Lower lobe of right lung (tissue), 2 donors: ENCODE results near the gene MACROD1. TPM values are rescaled to one million over a fixed set of nuclear protein-coding genes. Genes with fewer than 3 reads are reported as not detected.

ENCODE experiments used
- ATAC-seq, 2 donors: fragments of 200-7000 bp; cut with Tn5 transposase; one replicate each; pipeline ENCODE4 v1.9.1; 2020 to 2022; ENCODE audit warnings: mild to moderate bottlenecking in 2 of 2, moderate library complexity in 2 of 2
- DNase-seq: peaks from one replicate; pipeline ENCODE4 v3.0.0-alpha.2; 2020
- H3K27ac ChIP-seq: fragments of 200-600 bp; one replicate; pipeline ENCODE4 v1.8.0; 2022
- H3K27me3 ChIP-seq: fragments of 200-600 bp; one replicate; pipeline ENCODE4 v1.8.0; 2022; ENCODE audit warnings: low read depth
- H3K36me3 ChIP-seq: fragments of 200-600 bp; one replicate; pipeline ENCODE4 v1.8.0; 2022; ENCODE audit warnings: mild to moderate bottlenecking
- H3K4me1 ChIP-seq: fragments of 200-600 bp; one replicate; pipeline ENCODE4 v1.8.0; 2022
- H3K4me3 ChIP-seq: fragments of 200-600 bp; one replicate; pipeline ENCODE4 v1.8.0; 2022; ENCODE audit warnings: mild to moderate bottlenecking
- H3K9me3 ChIP-seq: fragments of 200-600 bp; one replicate; pipeline ENCODE4 v1.8.0; 2022
- intact Hi-C: fragments of 100-400 bp; cut with DNase I; formaldehyde crosslinking; loops from one replicate; pipeline ENCODE4 v1.11.0; 2022
- total RNA-seq: library from RNA; stranded (reverse); fragmentation: NEBNext Ultra II Directional; extraction: Animal tissue kit (Norgen Biotek cat#: 25700); gene quantifications from one replicate; pipeline ENCODE4 v1.2.1, GENCODE V29; 2021
- TF ChIP-seq, protein P1 (sequence below): fragments of 200-600 bp; IDR thresholded peaks from one replicate; pipeline ENCODE4 v1.8.0; 2022; ENCODE audit warnings: antibody characterized with exemption, mild to moderate bottlenecking
- donor health status: DM: no; HTN: yes; CAD: no; lungs with severe emphysema.

The MACROD1 gene
- total RNA-seq, 1 donor from 2014 or later = 15.0 TPM

DNA sequence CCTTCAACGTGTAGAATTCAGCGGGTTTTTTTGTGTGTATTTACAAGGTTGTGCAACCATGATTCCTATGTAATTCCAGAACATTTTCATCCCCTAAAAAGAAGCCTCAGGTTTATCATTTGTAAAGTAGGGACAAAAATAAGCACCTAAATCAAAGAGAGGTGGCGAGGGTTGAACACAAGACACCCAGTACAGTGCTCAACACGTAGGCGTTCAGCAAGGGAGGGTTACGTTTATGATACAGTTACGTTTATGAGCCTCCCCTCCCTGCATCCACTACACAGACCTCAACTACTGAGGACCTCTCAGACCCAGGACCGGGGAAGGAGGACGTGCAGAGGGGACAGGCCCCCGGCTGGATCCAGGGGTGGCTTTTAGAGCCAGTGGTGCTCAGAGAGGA is 85.5 kb downstream of the MACROD1 start:
- Histone ChIP-seq H3K27me3 (no peaks in the 10 kb centered on the region), H3K36me3 (no peaks in the 10 kb centered on the region), H3K4me3 (no peak overlapping the region), H3K27ac (no peak overlapping the region), H3K4me1 (no peaks in the 10 kb centered on the region), H3K9me3 (no peaks in the 10 kb centered on the region)
- intact Hi-C loops = no loop called here
- ATAC-seq (no peak), DNase-seq (no peak)
- TF ChIP-seq, protein P1, sequence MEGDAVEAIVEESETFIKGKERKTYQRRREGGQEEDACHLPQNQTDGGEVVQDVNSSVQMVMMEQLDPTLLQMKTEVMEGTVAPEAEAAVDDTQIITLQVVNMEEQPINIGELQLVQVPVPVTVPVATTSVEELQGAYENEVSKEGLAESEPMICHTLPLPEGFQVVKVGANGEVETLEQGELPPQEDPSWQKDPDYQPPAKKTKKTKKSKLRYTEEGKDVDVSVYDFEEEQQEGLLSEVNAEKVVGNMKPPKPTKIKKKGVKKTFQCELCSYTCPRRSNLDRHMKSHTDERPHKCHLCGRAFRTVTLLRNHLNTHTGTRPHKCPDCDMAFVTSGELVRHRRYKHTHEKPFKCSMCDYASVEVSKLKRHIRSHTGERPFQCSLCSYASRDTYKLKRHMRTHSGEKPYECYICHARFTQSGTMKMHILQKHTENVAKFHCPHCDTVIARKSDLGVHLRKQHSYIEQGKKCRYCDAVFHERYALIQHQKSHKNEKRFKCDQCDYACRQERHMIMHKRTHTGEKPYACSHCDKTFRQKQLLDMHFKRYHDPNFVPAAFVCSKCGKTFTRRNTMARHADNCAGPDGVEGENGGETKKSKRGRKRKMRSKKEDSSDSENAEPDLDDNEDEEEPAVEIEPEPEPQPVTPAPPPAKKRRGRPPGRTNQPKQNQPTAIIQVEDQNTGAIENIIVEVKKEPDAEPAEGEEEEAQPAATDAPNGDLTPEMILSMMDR = no peak

DNA sequence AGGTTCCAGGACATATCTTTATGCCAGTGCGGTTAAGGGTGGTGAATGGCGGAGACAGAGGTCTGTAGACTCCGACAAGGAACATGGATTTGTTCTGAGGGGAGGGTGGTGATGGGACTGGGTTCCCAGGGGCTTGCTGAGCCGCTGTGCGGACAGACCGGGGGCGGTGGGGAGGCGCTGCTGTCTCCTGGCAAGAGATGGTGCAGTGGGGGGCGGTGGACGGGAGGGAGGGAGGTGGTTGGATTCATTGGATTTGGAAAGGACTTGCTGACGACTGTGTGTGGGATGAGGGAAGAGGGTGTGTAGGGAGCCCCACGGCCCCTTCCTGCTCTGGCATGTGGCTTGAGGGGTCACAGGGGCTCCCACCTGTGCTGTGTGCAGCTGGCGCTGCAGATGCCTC is 87.0 kb downstream of the MACROD1 start:
- Histone ChIP-seq H3K27ac (no peak overlapping the region), H3K4me1 (no peaks in the 10 kb centered on the region), H3K36me3 (no peaks in the 10 kb centered on the region), H3K4me3 (no peak overlapping the region), H3K27me3 (no peaks in the 10 kb centered on the region), H3K9me3 (no peaks in the 10 kb centered on the region)
- intact Hi-C loops = no loop called here
- TF ChIP-seq, protein P1 = no peak
- ATAC-seq (no peak), DNase-seq (no peak)

DNA sequence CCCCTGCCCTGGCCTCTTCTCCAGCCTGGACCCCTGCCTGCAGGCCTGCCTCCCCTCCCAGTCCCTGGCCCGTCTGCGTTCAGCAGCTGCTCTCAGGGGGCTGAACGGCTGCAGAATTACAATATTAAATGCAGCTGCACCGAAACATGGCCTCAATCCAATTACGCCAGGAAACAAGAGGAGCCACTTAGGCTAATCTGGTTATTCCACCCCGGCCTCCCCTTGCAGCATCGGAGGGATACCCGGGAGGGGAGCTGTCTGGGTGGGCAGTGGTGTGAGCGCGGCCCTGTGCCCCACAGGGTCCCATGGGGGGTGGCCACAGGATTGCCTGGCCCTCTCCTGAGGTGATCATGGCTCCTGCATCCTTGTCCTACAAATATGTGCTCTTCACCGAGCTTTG is 87.6 kb downstream of the MACROD1 start:
- intact Hi-C loops = no loop called here
- TF ChIP-seq, protein P1 = no peak
- Histone ChIP-seq H3K27me3 (no peaks in the 10 kb centered on the region), H3K27ac (no peak overlapping the region), H3K9me3 (no peaks in the 10 kb centered on the region), H3K4me3 (no peak overlapping the region), H3K36me3 (no peaks in the 10 kb centered on the region), H3K4me1 (no peaks in the 10 kb centered on the region)
- DNase-seq (no peak), ATAC-seq (no peak)

DNA sequence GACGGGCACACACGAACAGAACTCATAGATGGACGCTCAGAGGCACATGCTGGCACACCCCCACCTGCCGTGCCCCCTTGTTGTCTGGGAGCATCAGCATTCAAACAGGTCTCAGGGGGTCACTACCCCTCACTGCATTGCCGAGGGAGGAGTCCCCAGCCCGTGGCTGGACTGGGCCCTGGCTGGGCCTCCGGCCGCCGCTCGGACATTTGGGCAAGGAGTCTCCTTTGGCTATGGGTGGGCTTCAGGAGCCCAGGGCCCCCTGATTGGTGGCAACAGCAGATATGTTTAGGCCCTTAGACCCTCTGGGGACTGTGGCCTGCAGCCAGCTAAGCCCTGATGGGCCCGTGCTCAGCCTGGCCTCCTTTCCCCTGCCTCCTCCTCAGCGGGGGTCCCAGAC is 88.3 kb downstream of the MACROD1 start:
- H3K4me3 ChIP-seq = no peak overlapping the region
- TF ChIP-seq, protein P1 = no peak
- no peaks in the 10 kb centered on the region for H3K4me1 ChIP-seq
- H3K27me3 ChIP-seq = no peaks in the 10 kb centered on the region
- DNase-seq (no peak), ATAC-seq (no peak)
- no peak overlapping the region for H3K27ac ChIP-seq
- no peaks in the 10 kb centered on the region for H3K36me3 ChIP-seq
- intact Hi-C loops = no loop called here
- no peaks in the 10 kb centered on the region for H3K9me3 ChIP-seq

DNA sequence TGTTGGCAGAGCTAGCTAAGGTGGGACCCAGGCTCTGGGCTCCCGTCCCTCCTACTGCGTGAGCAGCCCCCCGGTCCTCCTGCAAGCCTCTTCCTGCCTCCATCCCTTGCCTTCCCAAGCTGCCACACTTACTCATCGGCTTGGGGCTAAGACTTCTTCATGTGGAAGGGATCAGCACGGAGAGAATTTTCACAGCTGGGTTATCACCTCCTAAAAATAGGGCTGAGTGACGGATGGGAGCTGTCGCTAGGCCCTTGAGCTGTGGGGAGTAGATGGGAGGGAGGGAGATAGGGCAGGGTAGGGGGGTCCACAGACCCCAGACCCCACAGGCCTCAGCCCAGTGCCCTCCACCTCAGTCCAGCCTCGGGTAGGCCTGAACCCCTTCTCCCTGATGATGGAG is 89.2 kb downstream of the MACROD1 start:
- intact Hi-C loops = no loop called here
- no peaks in the 10 kb centered on the region for H3K36me3 ChIP-seq
- no peak overlapping the region for H3K27ac ChIP-seq
- H3K4me3 ChIP-seq = no peak overlapping the region
- no peak for ATAC-seq
- H3K9me3 ChIP-seq = no peaks in the 10 kb centered on the region
- TF ChIP-seq, protein P1 = no peak
- DNase-seq = no peak
- H3K27me3 ChIP-seq = no peaks in the 10 kb centered on the region
- no peaks in the 10 kb centered on the region for H3K4me1 ChIP-seq

DNA sequence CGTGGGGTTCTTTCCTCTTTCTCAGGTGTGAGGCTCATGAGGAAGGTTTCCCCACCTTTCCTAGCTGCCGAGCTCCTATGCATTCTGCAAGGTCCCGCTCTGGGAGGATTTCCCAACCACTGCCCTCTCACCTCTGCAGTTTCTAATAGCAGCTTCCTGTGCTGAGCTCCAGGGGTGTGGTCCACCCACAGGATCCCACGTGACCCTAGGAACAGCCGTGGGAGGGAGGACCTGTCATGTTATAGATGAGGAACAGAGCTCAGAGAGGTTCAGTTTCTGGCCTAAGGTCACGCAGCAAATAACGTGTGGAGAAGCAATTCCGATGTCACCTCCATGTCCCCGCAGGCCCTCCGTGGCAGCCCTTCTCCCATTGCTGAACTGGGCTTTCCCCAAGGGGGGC is 91.7 kb downstream of the MACROD1 start:
- DNase-seq = peak; percentile 86
- Histone ChIP-seq H3K36me3 (no peaks in the 10 kb centered on the region), H3K27ac (no peak overlapping the region), H3K4me1 (no peaks in the 10 kb centered on the region), H3K4me3 (no peak overlapping the region), H3K27me3 (no peaks in the 10 kb centered on the region), H3K9me3 (no peaks in the 10 kb centered on the region)
- TF ChIP-seq, protein P1 = no peak
- ATAC-seq = peak; percentile 72 to 76
- intact Hi-C loops = no loop called here
